H9 (cell line): ENCODE measurements around the gene CD81. TPM values are rescaled to one million over a fixed set of nuclear protein-coding genes. Genes with fewer than 3 reads are reported as not detected.

Experiments used
- DNase-seq: peaks from one replicate; pipeline ENCODE4 v3.0.0-alpha.2; 2017
- H2AFZ ChIP-seq: one replicate; pipeline ENCODE4 v1.6.1; 2013; ENCODE audit warnings: mild to moderate bottlenecking, low read length, control low read depth, moderate library complexity
- H2AK5ac ChIP-seq: 2 replicates; pipeline ENCODE4 v1.6.1; 2013; ENCODE audit warnings: low read length, control low read depth, mixed read lengths; ENCODE audit not compliant: insufficient read length
- H2BK120ac ChIP-seq: one replicate; pipeline ENCODE4 v1.6.1; 2013; ENCODE audit warnings: low read depth, mild to moderate bottlenecking, low read length, control low read depth, inconsistent platforms; ENCODE audit not compliant: poor library complexity, severe bottlenecking
- H2BK12ac ChIP-seq: 2 replicates; pipeline ENCODE4 v1.6.1; 2013; ENCODE audit warnings: low read length, control low read depth, mixed read lengths, low read depth; ENCODE audit not compliant: insufficient read length
- H2BK15ac ChIP-seq: 2 replicates; pipeline ENCODE4 v1.6.1; 2013; ENCODE audit warnings: low read depth, low read length, control low read depth
- H2BK20ac ChIP-seq: one replicate; pipeline ENCODE4 v1.6.1; 2013; ENCODE audit warnings: low read depth, mild to moderate bottlenecking, low read length, control low read depth, inconsistent platforms; ENCODE audit not compliant: poor library complexity, severe bottlenecking
- H2BK5ac ChIP-seq: 2 replicates; pipeline ENCODE4 v1.6.1; 2013; ENCODE audit warnings: low read length, control low read depth, mixed read lengths; ENCODE audit not compliant: insufficient read length
- H3K14ac ChIP-seq: 2 replicates; pipeline ENCODE4 v1.6.1; 2013; ENCODE audit warnings: low read length, control low read depth; ENCODE audit not compliant: insufficient read depth
- H3K18ac ChIP-seq: 2 replicates; pipeline ENCODE4 v1.6.1; 2013; ENCODE audit warnings: low read depth, mild to moderate bottlenecking, mixed read lengths, low read length, control low read depth; ENCODE audit not compliant: insufficient read length
- H3K23ac ChIP-seq: 2 replicates; pipeline ENCODE4 v1.6.1; 2013; ENCODE audit warnings: low read length, control low read depth, mixed read lengths, low read depth; ENCODE audit not compliant: insufficient read length
- H3K23me2 ChIP-seq: 2 replicates; pipeline ENCODE4 v1.6.1; 2013; ENCODE audit warnings: low read depth, mild to moderate bottlenecking, mixed read lengths, low read length, control low read depth; ENCODE audit not compliant: insufficient read length, poor library complexity, severe bottlenecking
- H3K27ac ChIP-seq: 2 replicates; pipeline ENCODE4 v1.5.1; 2013; ENCODE audit warnings: low read length, control low read depth, mixed read lengths, low read depth; ENCODE audit not compliant: insufficient read length
- H3K27me3 ChIP-seq: 2 replicates; pipeline ENCODE4 v1.6.1; 2013; ENCODE audit warnings: low read length, control low read depth, inconsistent platforms; ENCODE audit not compliant: insufficient read depth
- H3K4ac ChIP-seq: 2 replicates; pipeline ENCODE4 v1.6.1; 2013; ENCODE audit warnings: low read depth, mild to moderate bottlenecking, control low read depth, inconsistent platforms, low read length, moderate library complexity
- H3K4me1 ChIP-seq: 2 replicates; pipeline ENCODE4 v1.6.1; 2013; ENCODE audit warnings: low read length, control low read depth, inconsistent platforms; ENCODE audit not compliant: insufficient read depth
- H3K4me2 ChIP-seq: 2 replicates; pipeline ENCODE4 v1.6.1; 2013; ENCODE audit warnings: low read length, control low read depth, mixed read lengths; ENCODE audit not compliant: insufficient read length, insufficient read depth
- H3K56ac ChIP-seq: 2 replicates; pipeline ENCODE4 v1.6.1; 2013; ENCODE audit warnings: low read depth, mild to moderate bottlenecking, mixed read lengths, low read length, control low read depth; ENCODE audit not compliant: insufficient read length
- H3K79me1 ChIP-seq: 2 replicates; pipeline ENCODE4 v1.6.1; 2013; ENCODE audit warnings: low read depth, mild to moderate bottlenecking, moderate library complexity, low read length, control low read depth, inconsistent platforms; ENCODE audit not compliant: insufficient read depth, poor library complexity, severe bottlenecking
- H3K79me2 ChIP-seq: 2 replicates; pipeline ENCODE4 v1.6.1; 2013; ENCODE audit warnings: low read length, control low read depth, inconsistent platforms; ENCODE audit not compliant: insufficient read depth
- H3K9ac ChIP-seq: 2 replicates; pipeline ENCODE4 v1.6.1; 2013; ENCODE audit warnings: low read length, control low read depth, mixed read lengths; ENCODE audit not compliant: insufficient read length; ENCODE audit errors: extremely low read depth
- H3K9me3 ChIP-seq: one replicate; pipeline ENCODE4 v1.6.1; 2013; ENCODE audit warnings: low read depth, low read length, inconsistent platforms; ENCODE audit not compliant: control insufficient read depth
- H3T11ph ChIP-seq: one replicate; pipeline ENCODE4 v1.6.1; 2013; ENCODE audit warnings: mild to moderate bottlenecking, low read length, control low read depth, inconsistent platforms
- H4K20me1 ChIP-seq: one replicate; pipeline ENCODE4 v1.6.1; 2013; ENCODE audit not compliant: control insufficient read depth, insufficient read length, insufficient read depth
- H4K5ac ChIP-seq: 2 replicates; pipeline ENCODE4 v1.6.1; 2013; ENCODE audit warnings: low read depth, mild to moderate bottlenecking, mixed read lengths, low read length, control low read depth; ENCODE audit not compliant: insufficient read length
- H4K8ac ChIP-seq: replicated peaks from 2 replicates; pipeline ENCODE4 v1.6.1; 2013; ENCODE audit warnings: low read length, control low read depth, mixed read lengths, low read depth; ENCODE audit not compliant: insufficient read length
- H4K91ac ChIP-seq: 2 replicates; pipeline ENCODE4 v1.6.1; 2013; ENCODE audit warnings: low read depth, mild to moderate bottlenecking, moderate library complexity, mixed read lengths, low read length, control low read depth; ENCODE audit not compliant: insufficient read length
- H3K27ac Mint-ChIP-seq, 3 experiments: 2 replicates in 2 of 3; 3 replicates in 1 of 3; pipeline ENCODE4 v1.8.0; 2020 to 2021; ENCODE audit warnings: mixed read lengths in 3 of 3, mild to moderate bottlenecking in 1 of 3, moderate library complexity in 1 of 3
- H3K27me3 Mint-ChIP-seq: 2 replicates; pipeline ENCODE4 v1.8.0; 2021; ENCODE audit warnings: low read depth, mild to moderate bottlenecking, moderate library complexity, mixed read lengths
- H3K36me3 Mint-ChIP-seq, 3 experiments: 2 replicates in 2 of 3; 3 replicates in 1 of 3; pipeline ENCODE4 v1.8.0; 2020 to 2021; ENCODE audit warnings: low read depth in 3 of 3, mixed read lengths in 3 of 3; ENCODE audit not compliant: insufficient read depth in 1 of 3
- H3K4me1 Mint-ChIP-seq, 2 experiments: 2 replicates each; pipeline ENCODE4 v1.8.0; 2020; ENCODE audit warnings: mixed read lengths in 2 of 2
- H3K4me3 Mint-ChIP-seq, 2 experiments: 2 replicates in 1 of 2; 3 replicates in 1 of 2; pipeline ENCODE4 v1.8.0; 2020 to 2021; ENCODE audit warnings: mild to moderate bottlenecking in 2 of 2, mixed read lengths in 2 of 2, moderate library complexity in 1 of 2
- H3K9me3 Mint-ChIP-seq, 2 experiments: 2 replicates in 1 of 2; 3 replicates in 1 of 2; pipeline ENCODE4 v1.8.0; 2020; ENCODE audit warnings: mild to moderate bottlenecking in 2 of 2, mixed read lengths in 2 of 2, moderate library complexity in 1 of 2
- CTCF ChIP-seq: fragments of 200-600 bp; sonication (generic); conservative IDR thresholded peaks from 3 replicates; pipeline ENCODE4 v1.8.0; 2021; ENCODE audit warnings: antibody characterized with exemption, mild to moderate bottlenecking
- WGBS: extraction: QIAGEN DNeasy Blood & Tissue Kit; methylation state at CpG from one replicate; pipeline ENCODE4 v1.1.7; 2013; ENCODE audit warnings: missing lambda C conversion rate, low lambda C conversion rate, mixed read lengths; ENCODE audit not compliant: insufficient read length; ENCODE audit errors: extremely low coverage; 5-methylcytosine and 5-hydroxymethylcytosine counted together
- total RNA-seq: library from RNA; stranded (reverse); gene quantifications from 2 replicates; pipeline ENCODE4 v1.2.1, GENCODE V29; 2021

Gene CD81
- total RNA-seq, 1 experiment from 2014 or later: 246 TPM

- Mint-ChIP-seq H3K9me3 (no peaks in the 10 kb centered on the region; a peak in 1 of 5 replicates), H3K4me1 (no peaks in the 10 kb centered on the region), H3K27ac (no peak overlapping the region), H3K4me3 (no peak overlapping the region), H3K27me3 (peaks cover 11% of the 10 kb centered on the region), H3K36me3 (no peaks in the 10 kb centered on the region)
- H3K23ac ChIP-seq: no peak overlapping the region
- H2AK5ac ChIP-seq: no peak overlapping the region
- H3K4me2 ChIP-seq: no peak overlapping the region
- H3K23me2 ChIP-seq: no peaks in the 10 kb centered on the region
- TF ChIP-seq CTCF: no peak
- no peaks in the 10 kb centered on the region for H3K79me2 ChIP-seq
- H4K5ac ChIP-seq: no peak overlapping the region
- H3K4ac ChIP-seq: no peak overlapping the region
- H2BK20ac ChIP-seq: no peak overlapping the region
- H3K56ac ChIP-seq: no peak overlapping the region
- no peak for DNase-seq
- H2BK12ac ChIP-seq: no peak overlapping the region
- H3K27me3 ChIP-seq: no peaks in the 10 kb centered on the region
- H2BK120ac ChIP-seq: no peak overlapping the region
- H2BK15ac ChIP-seq: no peak overlapping the region
- H4K20me1 ChIP-seq: no peaks in the 10 kb centered on the region
- no peak overlapping the region for H3K9ac ChIP-seq
- no peak overlapping the region for H3K14ac ChIP-seq
- H3K4me1 ChIP-seq: no peaks in the 10 kb centered on the region
- H2AFZ ChIP-seq: no peak overlapping the region
- no peak overlapping the region for H3T11ph ChIP-seq
- no peak overlapping the region for H4K91ac ChIP-seq
- H2BK5ac ChIP-seq: no peak overlapping the region
- no peaks in the 10 kb centered on the region for H3K79me1 ChIP-seq
- no peaks in the 10 kb centered on the region for H3K9me3 ChIP-seq
- H3K27ac ChIP-seq: no peak overlapping the region
- H3K18ac ChIP-seq: no peak overlapping the region
- H4K8ac ChIP-seq: no peak overlapping the region
- WGBS: no CpG with 5 or more reads among the region's 30 CpGs
Observed at GRCh38 chr11:2411446-2412305, 34.6 kb downstream of the CD81 start.
